ENCODE results near the gene CUX1.
A peak's percentile ranks its signal among the peaks of the same experiment; 100 is the strongest.

Gene CUX1

DNA sequence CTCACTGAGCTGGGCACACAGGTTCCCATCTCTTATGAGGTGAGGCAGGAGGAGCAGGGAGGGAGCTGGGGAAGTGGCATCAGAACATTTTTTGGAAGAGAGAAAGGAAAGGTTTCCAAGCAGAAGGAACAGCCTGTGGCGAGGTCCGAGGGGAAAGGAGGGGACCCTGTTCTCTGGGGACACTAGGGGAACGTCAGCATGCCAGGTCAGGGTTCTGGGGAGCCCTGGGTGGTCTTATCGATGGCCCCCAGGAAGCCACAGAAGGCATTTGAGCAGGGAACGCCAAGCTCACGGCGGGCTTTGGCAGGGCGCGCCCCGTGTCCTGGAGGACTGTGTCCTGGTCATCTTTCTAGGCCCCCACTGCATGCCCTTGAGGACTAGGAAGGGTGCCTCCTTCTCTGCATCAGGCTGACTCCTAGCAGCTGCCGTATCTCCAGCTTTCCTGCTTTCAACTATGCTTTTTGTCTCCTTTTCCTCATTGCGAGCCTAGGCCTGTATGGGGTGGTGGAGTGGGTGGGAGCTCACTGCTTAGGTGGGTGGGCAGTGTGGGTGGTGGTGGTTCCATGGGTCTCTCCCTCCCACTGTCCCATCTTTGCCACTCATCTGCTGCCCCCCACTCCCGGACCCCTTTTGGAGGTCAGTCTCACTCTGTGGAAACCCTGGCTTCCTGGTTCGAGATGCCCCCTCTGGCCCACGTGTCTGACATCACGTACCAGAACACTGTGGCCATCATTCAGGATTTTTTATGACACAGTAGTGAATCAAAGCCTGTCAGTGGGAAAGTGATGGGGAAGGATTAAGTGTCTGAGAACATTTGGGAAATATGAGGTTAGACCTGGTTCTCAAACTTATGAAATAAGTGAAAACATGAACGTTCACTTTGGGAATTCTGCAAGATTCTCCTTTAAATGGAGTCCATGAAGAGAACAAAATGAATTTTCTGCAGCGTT is 89.1 kb downstream of the CUX1 start:
- Histone ChIP-seq H3K27ac (ENCODE audit: low read length) (peak overlapping the region; percentile 33), H3K4me2 (ENCODE audit: insufficient read depth, low read length) (no peak overlapping the region), H3K9me3 (ENCODE audit: insufficient read depth, low read length, severe bottlenecking) (no peaks in the 10 kb centered on the region), H2AFZ (ENCODE audit: low read depth, low read length) (no peak overlapping the region), H3K36me3 (ENCODE audit: insufficient read depth, low read length) (peaks cover 7% of the 10 kb centered on the region; the same call in 1 of the 2 replicates), H3K4me1 (ENCODE audit: insufficient read depth, low read length) (no peaks in the 10 kb centered on the region; the same call in 1 of the 2 replicates), H4K20me1 (ENCODE audit: insufficient read depth, low read length) (peaks cover 82% of the 10 kb centered on the region), H3K27me3 (ENCODE audit: insufficient read depth, low read length, poor library complexity) (no peaks in the 10 kb centered on the region), H3K79me2 (ENCODE audit: insufficient read depth, low read length) (peaks cover 98% of the 10 kb centered on the region), H3K4me3 (ENCODE audit: low read depth in 1 of 2, low read length in 2 of 2) (no peak overlapping the region), H3K9ac (ENCODE audit: low read depth, low read length) (no peak overlapping the region)
- no peak for TF ChIP-seq EZH2 (IDR thresholded peaks at IDR 0.05; ENCODE audit: borderline replicate concordance, low read depth, low read length, severe bottlenecking)
- TF ChIP-seq, protein P1, sequence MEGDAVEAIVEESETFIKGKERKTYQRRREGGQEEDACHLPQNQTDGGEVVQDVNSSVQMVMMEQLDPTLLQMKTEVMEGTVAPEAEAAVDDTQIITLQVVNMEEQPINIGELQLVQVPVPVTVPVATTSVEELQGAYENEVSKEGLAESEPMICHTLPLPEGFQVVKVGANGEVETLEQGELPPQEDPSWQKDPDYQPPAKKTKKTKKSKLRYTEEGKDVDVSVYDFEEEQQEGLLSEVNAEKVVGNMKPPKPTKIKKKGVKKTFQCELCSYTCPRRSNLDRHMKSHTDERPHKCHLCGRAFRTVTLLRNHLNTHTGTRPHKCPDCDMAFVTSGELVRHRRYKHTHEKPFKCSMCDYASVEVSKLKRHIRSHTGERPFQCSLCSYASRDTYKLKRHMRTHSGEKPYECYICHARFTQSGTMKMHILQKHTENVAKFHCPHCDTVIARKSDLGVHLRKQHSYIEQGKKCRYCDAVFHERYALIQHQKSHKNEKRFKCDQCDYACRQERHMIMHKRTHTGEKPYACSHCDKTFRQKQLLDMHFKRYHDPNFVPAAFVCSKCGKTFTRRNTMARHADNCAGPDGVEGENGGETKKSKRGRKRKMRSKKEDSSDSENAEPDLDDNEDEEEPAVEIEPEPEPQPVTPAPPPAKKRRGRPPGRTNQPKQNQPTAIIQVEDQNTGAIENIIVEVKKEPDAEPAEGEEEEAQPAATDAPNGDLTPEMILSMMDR (IDR thresholded peaks at IDR 0.05; ENCODE audit: borderline replicate concordance, extremely low read depth, low read length, poor library complexity, severe bottlenecking), result no peak
- no peak for DNase-seq
- no peak for ATAC-seq (ENCODE audit: insufficient read depth, low read depth)

DNA sequence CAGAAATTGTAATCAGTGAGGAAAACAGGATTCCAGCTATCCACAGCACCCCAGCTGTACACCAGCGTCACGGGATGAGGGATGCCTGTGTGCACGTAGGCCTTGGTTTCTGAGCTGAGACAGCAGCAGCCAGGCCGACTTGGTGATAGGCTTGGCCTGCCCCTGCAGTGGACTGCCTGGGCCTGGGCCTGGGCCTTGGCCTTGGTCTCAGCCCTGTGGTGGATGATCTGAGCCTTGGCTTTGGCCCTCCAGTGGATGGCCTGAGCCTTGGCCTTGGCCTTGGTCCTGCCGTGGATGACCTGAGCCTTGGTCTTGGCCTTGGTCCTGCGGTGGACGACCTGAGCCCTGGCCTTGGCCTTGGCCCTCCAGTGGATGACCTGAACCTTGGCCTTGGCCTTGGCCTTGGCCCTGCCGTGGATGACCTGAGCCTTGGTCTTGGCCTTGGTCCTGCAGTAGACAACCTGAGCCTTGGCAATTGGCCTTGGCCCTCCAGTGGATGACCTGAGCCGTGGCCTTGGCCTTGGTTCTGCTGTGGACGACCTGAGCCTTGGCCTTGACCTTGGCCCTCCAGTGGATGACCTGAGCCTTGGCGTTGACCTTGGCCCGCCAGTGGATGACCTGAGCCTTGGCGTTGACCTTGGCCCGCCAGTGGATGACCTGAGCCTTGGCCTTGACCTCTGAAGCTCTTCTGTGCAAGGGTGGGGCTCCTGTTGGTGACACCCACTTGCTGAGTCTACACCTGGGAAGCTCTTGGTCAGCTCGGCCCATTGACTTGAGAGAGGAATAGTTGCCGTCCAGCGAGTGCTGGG is 93.8 kb downstream of the CUX1 start:
- H2AFZ ChIP-seq (ENCODE audit: low read depth, low read length), result no peak overlapping the region
- H3K4me3 ChIP-seq (ENCODE audit: low read depth in 1 of 2, low read length in 2 of 2), result no peak overlapping the region
- no peaks in the 10 kb centered on the region for H3K4me1 ChIP-seq (ENCODE audit: insufficient read depth, low read length)
- DNase-seq (no peak), ATAC-seq (ENCODE audit: insufficient read depth, low read depth) (no peak)
- peaks cover 25% of the 10 kb centered on the region for H3K36me3 ChIP-seq (ENCODE audit: insufficient read depth, low read length)
- H3K27me3 ChIP-seq (ENCODE audit: insufficient read depth, low read length, poor library complexity), result no peaks in the 10 kb centered on the region
- H3K27ac ChIP-seq (ENCODE audit: low read length), result peak overlapping the region; percentile 24
- no peak overlapping the region for H3K4me2 ChIP-seq (ENCODE audit: insufficient read depth, low read length)
- TF ChIP-seq, protein P1 (IDR thresholded peaks at IDR 0.05; ENCODE audit: borderline replicate concordance, extremely low read depth, low read length, poor library complexity, severe bottlenecking), result no peak
- TF ChIP-seq EZH2 (IDR thresholded peaks at IDR 0.05; ENCODE audit: borderline replicate concordance, low read depth, low read length, severe bottlenecking), result no peak
- peaks cover 98% of the 10 kb centered on the region for H3K79me2 ChIP-seq (ENCODE audit: insufficient read depth, low read length)
- peaks cover 80% of the 10 kb centered on the region for H4K20me1 ChIP-seq (ENCODE audit: insufficient read depth, low read length)
- no peak overlapping the region for H3K9ac ChIP-seq (ENCODE audit: low read depth, low read length)
- H3K9me3 ChIP-seq (ENCODE audit: insufficient read depth, low read length, severe bottlenecking), result no peaks in the 10 kb centered on the region

DNA sequence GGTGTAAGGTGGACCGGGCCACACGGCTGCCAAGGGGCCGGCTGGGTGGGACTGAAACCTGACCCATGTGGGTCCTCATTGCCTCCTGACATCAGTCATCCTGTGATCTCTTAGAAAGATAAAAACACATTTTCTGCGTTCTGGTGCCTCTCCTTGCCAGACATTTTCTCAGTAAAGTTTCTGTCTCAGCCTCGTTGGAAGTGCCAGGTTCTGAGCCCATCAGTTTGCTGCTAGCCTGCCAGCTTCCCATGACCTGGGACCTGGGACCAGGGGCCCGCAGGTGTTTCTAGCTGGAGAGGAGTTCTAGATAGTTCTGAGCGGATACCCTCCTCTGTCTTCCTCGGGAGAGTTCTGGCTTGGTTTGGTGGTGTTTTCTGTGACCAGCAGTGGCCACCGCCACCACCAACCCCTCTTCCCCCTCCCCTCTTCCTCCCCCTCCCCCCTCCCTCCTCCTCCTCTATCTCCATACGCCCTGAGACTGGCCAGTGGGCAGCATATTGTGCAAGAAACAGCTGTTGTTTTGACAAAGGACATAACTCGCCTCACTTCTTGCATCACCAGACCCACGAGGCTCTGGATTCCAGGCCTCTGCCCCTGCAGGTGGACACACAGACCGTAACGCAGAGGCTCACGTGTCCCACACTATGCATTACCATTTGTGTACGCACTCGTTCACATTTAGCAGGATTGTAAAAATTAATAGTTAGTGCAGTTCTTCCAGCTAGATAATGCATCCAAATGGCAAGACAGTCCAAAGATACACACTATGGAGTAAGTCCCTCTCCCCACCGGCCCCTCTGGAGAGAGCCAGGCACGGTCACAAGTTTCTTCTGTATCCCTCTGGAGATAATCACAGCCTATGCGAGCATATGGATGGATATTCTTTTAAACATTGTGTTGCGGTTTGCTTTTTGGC is 94.6 kb downstream of the CUX1 start:
- DNase-seq, result no peak
- no peak overlapping the region for H3K9ac ChIP-seq (ENCODE audit: low read depth, low read length)
- H3K27me3 ChIP-seq (ENCODE audit: insufficient read depth, low read length, poor library complexity), result no peaks in the 10 kb centered on the region
- no peak overlapping the region for H3K27ac ChIP-seq (ENCODE audit: low read length)
- peaks cover 98% of the 10 kb centered on the region for H3K79me2 ChIP-seq (ENCODE audit: insufficient read depth, low read length)
- H4K20me1 ChIP-seq (ENCODE audit: insufficient read depth, low read length), result peaks cover 79% of the 10 kb centered on the region
- no peak overlapping the region for H2AFZ ChIP-seq (ENCODE audit: low read depth, low read length)
- no peak for ATAC-seq (ENCODE audit: insufficient read depth, low read depth)
- peaks cover 33% of the 10 kb centered on the region for H3K36me3 ChIP-seq (ENCODE audit: insufficient read depth, low read length)
- no peak overlapping the region for H3K4me2 ChIP-seq (ENCODE audit: insufficient read depth, low read length)
- no peak overlapping the region for H3K4me3 ChIP-seq (ENCODE audit: low read depth in 1 of 2, low read length in 2 of 2)
- no peaks in the 10 kb centered on the region for H3K4me1 ChIP-seq (ENCODE audit: insufficient read depth, low read length)
- H3K9me3 ChIP-seq (ENCODE audit: insufficient read depth, low read length, severe bottlenecking), result no peaks in the 10 kb centered on the region
- no peak for TF ChIP-seq EZH2 (IDR thresholded peaks at IDR 0.05; ENCODE audit: borderline replicate concordance, low read depth, low read length, severe bottlenecking)
- TF ChIP-seq, protein P1 (IDR thresholded peaks at IDR 0.05; ENCODE audit: borderline replicate concordance, extremely low read depth, low read length, poor library complexity, severe bottlenecking), result no peak
